Adipocyte (in vitro differentiated cells): ENCODE measurements around the gene MMP25.
A peak's percentile ranks its signal among the peaks of the same experiment; 100 is the strongest.

ENCODE experiments used
- DNase-seq: peaks from one replicate; pipeline ENCODE4 v3.0.0-alpha.2; 2015; ENCODE audit warnings: low read depth
- H3K27me3 ChIP-seq: replicated peaks from 2 replicates; pipeline ENCODE4 v1.7.0; 2013; ENCODE audit warnings: mild to moderate bottlenecking, low read length, moderate library complexity; ENCODE audit not compliant: control insufficient read depth, insufficient read depth
- H3K36me3 ChIP-seq: 2 replicates; pipeline ENCODE4 v1.7.0; 2013; ENCODE audit warnings: low read length, mild to moderate bottlenecking, moderate library complexity; ENCODE audit not compliant: control insufficient read depth, insufficient read depth, severe bottlenecking
- H3K4me1 ChIP-seq: 2 replicates; pipeline ENCODE4 v1.7.0; 2013; ENCODE audit warnings: mild to moderate bottlenecking, low read length, moderate library complexity; ENCODE audit not compliant: control insufficient read depth, insufficient read depth
- H3K4me3 ChIP-seq: 2 replicates; pipeline ENCODE4 v1.7.0; 2013; ENCODE audit warnings: mild to moderate bottlenecking, low read length, moderate library complexity
- H3K9ac ChIP-seq: 2 replicates; pipeline ENCODE4 v1.7.0; 2013; ENCODE audit warnings: mild to moderate bottlenecking, low read length, moderate library complexity
- H3K9me3 ChIP-seq: 2 replicates; pipeline ENCODE4 v1.7.0; 2013; ENCODE audit warnings: mild to moderate bottlenecking, low read length, moderate library complexity; ENCODE audit not compliant: control insufficient read depth

MMP25 gene

DNA sequence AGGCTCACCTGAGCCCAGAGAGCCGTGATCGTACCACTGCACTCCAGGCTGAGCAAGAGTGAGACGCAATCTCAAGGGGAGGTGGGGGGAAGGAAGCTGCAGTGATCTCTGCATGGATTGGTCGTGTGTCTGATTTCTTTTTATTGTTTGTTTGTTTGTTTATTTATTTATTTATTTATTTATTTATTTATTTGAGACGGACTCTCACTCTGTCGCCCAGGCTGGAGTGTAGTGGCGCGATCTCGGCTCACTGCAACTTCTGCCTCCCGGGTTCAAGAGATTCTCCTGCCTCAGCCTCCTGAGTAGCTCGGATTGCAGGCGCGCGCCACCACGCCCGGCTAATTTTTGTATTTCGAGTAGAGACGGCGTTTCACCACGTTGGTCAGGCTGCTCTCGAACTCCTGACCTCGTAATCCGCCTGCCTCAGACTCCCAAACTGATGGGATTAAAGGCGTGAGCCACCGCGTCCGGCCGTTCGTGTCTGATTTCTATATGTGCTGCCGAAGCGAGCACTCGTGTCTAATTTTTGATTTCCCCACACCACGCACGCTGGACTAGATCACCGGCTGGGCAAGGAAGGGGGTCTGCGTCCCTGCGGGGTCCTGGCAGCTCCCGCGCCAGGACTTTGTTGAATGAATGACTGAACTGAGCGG is 26.6 kb upstream of the MMP25 start:
- Histone ChIP-seq H3K36me3 (no peaks in the 10 kb centered on the region), H3K4me3 (peak overlapping the region; percentile 96), H3K9me3 (no peaks in the 10 kb centered on the region), H3K27me3 (peaks cover 16% of the 10 kb centered on the region), H3K9ac (peak overlapping the region; percentile 63), H3K4me1 (peaks cover 23% of the 10 kb centered on the region)
- no peak for DNase-seq

DNA sequence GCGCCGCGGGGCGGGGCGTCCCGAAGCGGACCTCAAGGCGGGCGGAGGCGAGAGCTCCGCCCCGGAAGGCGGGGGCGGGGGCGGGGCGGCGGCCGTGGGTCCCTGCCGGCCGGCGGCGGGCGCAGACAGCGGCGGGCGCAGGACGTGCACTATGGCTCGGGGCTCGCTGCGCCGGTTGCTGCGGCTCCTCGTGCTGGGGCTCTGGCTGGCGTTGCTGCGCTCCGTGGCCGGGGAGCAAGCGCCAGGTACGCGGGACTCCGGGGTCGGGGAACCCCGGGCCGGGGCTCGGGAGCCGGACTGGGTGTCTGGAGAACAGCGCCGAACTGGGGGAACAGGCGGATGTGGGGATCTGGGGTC is 26.1 kb upstream of the MMP25 start, which contains the start of gene TNFRSF12A:
Gene TNFRSF12A (plus strand): TSS at position 122 of the 357 bp plus-strand sequence. CDS start 30 bp downstream, at position 152.
- H3K27me3 ChIP-seq = peaks cover 13% of the 10 kb centered on the region
- H3K36me3 ChIP-seq = no peaks in the 10 kb centered on the region
- DNase-seq = peak; percentile 95
- no peaks in the 10 kb centered on the region for H3K9me3 ChIP-seq
- H3K4me1 ChIP-seq = peaks cover 23% of the 10 kb centered on the region
- peak within 1 kb of the TSS; percentile 96 for H3K4me3 ChIP-seq
- H3K9ac ChIP-seq = peak within 1 kb of the TSS; percentile 100

DNA sequence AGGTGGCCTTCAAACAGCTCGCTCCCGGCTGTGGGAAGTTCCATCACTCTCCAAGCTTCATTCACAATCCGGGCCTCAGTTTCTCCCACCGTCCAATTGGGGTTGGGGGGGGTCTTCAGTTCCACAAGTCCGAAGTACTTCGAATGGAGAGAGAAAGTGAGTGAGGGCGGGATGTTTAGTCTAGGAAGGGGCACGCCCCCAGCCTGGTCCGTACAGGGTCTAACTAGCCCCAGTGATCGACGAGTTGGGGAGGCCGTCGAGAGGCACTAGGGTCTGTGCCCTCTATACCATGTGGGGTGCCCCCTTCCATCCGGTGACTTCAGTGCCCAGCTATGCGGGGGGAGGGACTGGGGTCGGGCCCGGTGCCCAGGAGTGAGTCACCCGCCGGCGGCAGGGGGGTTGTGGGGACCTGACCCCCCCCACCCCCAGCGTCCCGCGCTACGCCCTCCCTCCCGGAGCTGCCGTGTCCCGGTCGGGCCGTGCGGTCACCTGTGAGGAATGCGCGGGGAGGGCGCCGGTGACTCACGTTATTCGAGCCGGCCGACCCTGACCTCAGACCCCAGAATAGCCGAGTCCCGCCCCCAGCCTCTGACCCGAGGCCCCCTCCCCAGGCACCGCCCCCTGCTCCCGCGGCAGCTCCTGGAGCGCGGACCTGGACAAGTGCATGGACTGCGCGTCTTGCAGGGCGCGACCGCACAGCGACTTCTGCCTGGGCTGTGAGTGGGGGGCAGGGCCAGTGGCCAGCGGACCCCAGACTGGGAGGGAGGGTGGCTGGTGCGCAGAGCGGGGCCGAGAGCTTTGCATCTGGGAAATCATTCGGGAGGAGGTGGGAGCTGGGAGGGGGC is 25.5 kb upstream of the MMP25 start:
- peak; percentile 88 for DNase-seq
- peaks cover 2% of the 10 kb centered on the region for H3K36me3 ChIP-seq
- H3K9ac ChIP-seq = peak overlapping the region; percentile 100
- H3K4me3 ChIP-seq = peak overlapping the region; percentile 96
- H3K27me3 ChIP-seq = peaks cover 11% of the 10 kb centered on the region
- no peaks in the 10 kb centered on the region for H3K9me3 ChIP-seq
- H3K4me1 ChIP-seq = peaks cover 23% of the 10 kb centered on the region

DNA sequence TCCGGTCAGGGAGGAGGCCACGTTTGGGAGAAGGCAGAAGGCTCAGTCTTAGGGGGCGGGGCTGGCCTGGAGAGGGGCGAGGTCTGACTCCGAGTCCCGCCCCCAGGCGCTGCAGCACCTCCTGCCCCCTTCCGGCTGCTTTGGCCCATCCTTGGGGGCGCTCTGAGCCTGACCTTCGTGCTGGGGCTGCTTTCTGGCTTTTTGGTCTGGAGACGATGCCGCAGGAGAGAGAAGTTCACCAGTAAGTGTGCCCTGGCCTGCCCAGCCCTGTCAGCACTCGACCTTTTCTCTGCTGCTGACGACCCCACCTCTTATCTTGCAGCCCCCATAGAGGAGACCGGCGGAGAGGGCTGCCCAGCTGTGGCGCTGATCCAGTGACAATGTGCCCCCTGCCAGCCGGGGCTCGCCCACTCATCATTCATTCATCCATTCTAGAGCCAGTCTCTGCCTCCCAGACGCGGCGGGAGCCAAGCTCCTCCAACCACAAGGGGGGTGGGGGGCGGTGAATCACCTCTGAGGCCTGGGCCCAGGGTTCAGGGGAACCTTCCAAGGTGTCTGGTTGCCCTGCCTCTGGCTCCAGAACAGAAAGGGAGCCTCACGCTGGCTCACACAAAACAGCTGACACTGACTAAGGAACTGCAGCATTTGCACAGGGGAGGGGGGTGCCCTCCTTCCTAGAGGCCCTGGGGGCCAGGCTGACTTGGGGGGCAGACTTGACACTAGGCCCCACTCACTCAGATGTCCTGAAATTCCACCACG is 24.7 kb upstream of the MMP25 start:
- peaks cover 10% of the 10 kb centered on the region for H3K36me3 ChIP-seq
- H3K9ac ChIP-seq = peak overlapping the region; percentile 100
- H3K4me3 ChIP-seq = peak overlapping the region; percentile 96
- H3K4me1 ChIP-seq = peaks cover 23% of the 10 kb centered on the region
- peaks cover 11% of the 10 kb centered on the region for H3K27me3 ChIP-seq
- H3K9me3 ChIP-seq = no peaks in the 10 kb centered on the region
- peak; percentile 90 for DNase-seq

DNA sequence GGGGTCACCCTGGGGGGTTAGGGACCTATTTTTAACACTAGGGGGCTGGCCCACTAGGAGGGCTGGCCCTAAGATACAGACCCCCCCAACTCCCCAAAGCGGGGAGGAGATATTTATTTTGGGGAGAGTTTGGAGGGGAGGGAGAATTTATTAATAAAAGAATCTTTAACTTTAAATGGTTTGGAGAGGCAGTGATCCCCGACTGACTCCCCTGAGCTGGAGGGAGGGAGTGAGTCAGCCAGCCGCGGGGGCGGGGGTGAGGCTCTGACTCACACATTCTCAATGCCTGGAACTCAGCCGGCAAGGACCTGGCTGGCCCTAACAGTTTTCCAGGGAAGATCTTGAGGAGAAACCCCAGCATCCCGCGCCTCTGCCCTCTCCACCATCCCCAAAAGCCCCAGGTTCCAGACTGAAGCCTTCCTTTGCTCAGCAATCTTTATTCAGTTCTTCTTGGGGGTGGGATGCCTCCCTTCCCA is 24.1 kb upstream of the MMP25 start:
- Histone ChIP-seq H3K36me3 (peaks cover 16% of the 10 kb centered on the region), H3K27me3 (peaks cover 7% of the 10 kb centered on the region), H3K4me3 (peak overlapping the region; percentile 96), H3K4me1 (peaks cover 23% of the 10 kb centered on the region), H3K9ac (peak overlapping the region; percentile 100), H3K9me3 (no peaks in the 10 kb centered on the region)
- DNase-seq = peak; percentile 97

DNA sequence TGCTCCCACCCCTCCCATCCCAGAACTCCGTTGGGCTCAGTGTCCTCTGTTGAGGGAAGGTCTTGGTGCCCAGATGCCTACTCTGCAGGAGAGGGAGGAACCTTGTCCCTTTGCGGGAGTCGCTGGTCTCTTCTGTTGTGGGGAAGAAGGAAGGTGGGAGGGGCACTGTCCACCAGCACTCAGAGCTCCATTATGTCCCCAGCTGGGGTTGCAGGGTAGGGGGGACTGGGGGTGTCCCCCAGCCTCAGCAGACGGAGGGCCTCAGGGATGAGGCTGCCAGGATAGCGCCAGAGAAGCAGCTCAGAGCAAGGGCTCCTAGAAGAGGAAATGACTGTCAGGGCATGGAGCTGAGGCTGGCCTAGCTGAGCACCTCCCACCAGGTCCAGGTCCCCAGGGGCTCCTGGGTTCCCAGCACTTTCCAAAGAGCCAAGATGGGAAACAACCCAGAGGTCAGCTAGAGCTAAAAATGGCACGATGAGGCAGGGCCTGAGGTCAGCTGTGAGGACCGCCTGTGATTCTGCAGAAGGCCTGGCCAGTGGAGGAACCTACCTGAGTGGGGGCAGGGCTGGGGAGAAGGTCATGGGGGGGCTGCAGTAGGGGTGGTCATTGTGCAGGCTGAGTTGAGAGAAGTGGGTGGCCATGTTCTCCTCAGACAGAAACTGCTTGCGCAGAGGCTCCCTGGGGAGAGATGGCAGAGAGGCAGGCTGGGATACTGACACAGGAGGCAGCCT is 23.5 kb upstream of the MMP25 start:
- Histone ChIP-seq H3K4me3 (peak overlapping the region; percentile 96), H3K9ac (peak overlapping the region; percentile 100), H3K36me3 (peaks cover 18% of the 10 kb centered on the region), H3K4me1 (peaks cover 23% of the 10 kb centered on the region), H3K27me3 (peaks cover 7% of the 10 kb centered on the region), H3K9me3 (no peaks in the 10 kb centered on the region)
- peak; percentile 33 for DNase-seq

DNA sequence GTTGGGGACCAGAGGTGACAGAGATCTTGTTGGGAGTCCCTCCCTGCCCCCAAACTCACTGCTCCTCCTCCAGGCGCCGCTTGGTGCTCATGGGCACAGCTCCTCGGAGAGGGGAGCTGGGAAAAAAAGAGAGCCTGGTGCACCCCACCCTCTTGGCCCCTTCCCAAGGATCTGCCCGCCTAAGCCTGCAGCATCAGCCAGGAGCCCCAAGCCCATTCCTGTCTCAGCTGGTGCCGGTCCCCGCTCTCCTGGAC is 23.0 kb upstream of the MMP25 start:
- peak overlapping the region; percentile 100 for H3K9ac ChIP-seq
- peaks cover 18% of the 10 kb centered on the region for H3K36me3 ChIP-seq
- no peaks in the 10 kb centered on the region for H3K9me3 ChIP-seq
- H3K4me3 ChIP-seq = peak overlapping the region; percentile 96
- H3K4me1 ChIP-seq = peaks cover 23% of the 10 kb centered on the region
- peak; percentile 70 for DNase-seq
- H3K27me3 ChIP-seq = peaks cover 4% of the 10 kb centered on the region

DNA sequence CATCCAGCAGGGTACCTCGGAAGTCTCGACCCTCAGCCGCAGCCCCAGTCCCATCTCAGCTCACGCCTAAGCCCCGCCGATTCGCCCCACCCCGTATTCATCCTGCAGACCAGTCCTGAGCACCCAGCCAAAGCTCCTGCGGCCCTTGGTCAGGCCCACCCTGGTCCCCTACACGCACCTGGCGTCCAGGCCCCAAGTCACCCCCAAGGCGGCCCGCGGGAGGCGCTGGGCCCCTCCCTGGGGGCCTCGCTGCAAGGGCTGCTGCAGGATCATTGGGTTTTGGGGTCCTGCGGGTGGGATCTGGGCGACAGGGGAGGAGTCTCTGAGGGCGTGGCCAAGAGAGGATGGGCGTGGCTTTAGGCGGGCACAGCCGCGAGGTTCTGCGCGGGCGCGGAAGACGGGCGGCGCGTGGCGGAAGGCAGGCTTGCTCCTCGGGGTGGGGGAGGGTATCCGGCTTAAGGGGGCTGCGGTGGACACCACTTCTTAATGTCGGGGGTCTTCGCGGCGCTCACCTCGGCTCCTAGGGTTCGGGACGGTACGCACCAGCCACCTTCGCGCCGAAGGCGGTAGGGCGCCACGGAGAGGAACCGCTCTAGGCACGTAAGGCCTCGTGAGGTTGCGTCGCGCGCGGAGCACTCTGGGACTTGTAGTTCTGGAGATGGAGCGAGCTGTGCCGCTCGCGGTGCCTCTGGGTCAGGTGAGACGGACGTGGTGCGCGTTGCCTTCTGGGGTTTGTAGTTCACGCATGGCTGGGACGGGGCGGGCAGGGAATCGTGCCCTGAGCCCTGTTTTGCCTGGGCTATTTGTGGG is 22.5 kb upstream of the MMP25 start, which contains the start of the genes HCFC1R1 and THOC6:
Gene HCFC1R1 (minus strand): TSS at position 274 of the 810 bp plus-strand sequence. CDS start 1 bp downstream, at position 273.
Gene THOC6 (plus strand): TSS at position 367 of the 810 bp plus-strand sequence. CDS start 292 bp downstream, at position 659.
- Histone ChIP-seq H3K9me3 (no peaks in the 10 kb centered on the region), H3K9ac (peak within 1 kb of the TSS; percentile 100), H3K27me3 (no peaks in the 10 kb centered on the region), H3K36me3 (peaks cover 18% of the 10 kb centered on the region), H3K4me3 (peak within 1 kb of the TSS; percentile 96), H3K4me1 (peaks cover 27% of the 10 kb centered on the region)
- peak; percentile 98 for DNase-seq

DNA sequence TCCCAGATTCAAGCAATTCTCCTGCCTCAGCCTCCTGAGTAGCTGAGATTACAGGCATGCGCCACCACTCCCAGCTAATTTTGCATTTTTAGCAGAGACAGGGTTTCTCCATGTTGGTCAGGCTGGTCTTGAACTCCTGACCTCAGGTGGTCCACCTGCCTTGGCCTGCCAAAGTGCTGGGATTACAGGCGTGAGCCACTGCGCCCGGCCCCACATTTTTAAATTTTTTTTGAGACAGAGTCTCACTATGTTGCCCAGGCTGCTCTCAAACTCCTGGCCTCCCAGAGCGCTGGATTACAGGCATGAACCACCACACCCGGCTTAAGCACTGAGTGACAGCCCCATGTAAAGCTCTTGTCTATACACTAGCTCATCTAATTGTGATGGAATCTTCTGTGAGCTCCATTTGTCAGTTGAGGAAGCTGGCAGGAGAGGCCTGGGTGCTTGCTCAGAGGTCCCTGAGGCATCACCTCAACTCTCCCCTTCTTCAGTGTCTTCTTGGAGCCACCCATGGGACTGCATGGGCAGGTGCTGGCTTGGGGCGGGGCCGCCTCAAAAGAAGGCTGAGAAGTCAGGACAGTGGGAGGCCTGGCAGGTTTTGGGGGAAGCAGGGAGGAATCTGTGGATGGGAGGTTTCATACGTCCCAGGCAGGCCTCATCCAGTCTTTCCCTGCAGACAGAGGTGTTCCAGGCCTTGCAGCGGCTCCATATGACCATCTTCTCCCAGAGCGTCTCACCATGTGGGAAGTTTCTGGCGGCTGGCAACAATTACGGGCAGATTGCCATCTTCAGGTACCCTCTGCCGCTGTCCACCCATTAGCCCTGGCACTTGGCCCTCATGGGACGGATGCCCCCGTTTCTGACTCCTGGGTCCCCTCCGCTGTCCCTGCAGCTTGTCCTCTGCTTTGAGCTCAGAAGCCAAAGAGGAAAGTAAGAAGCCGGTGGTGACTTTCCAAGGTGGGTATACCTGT is 21.0 kb upstream of the MMP25 start:
- no peaks in the 10 kb centered on the region for H3K9me3 ChIP-seq
- peaks cover 27% of the 10 kb centered on the region for H3K4me1 ChIP-seq
- no peak overlapping the region for H3K9ac ChIP-seq

More for the DNA sequence above, 21.0 kb upstream of the MMP25 start:
- Histone ChIP-seq H3K4me3 (no peak overlapping the region), H3K36me3 (peaks cover 18% of the 10 kb centered on the region), H3K27me3 (no peaks in the 10 kb centered on the region)
- DNase-seq = no peak
